CD4-positive, CD25-positive, alpha-beta regulatory T cell (primary cell): ENCODE data around the gene KIAA0319L. TPM values are rescaled to one million over a fixed set of nuclear protein-coding genes. Genes with fewer than 3 reads are reported as not detected.
A peak's percentile ranks its signal among the peaks of the same experiment; 100 is the strongest.

Experiments
- ATAC-seq, 2 donors: fragments of 150-1000 bp; cut with Tn5 transposase; one replicate each; pipeline ENCODE4 v1.10.0; 2021; ENCODE audit warnings: low read depth in 2 of 2, moderate number of reproducible peaks in 2 of 2, moderate library complexity in 1 of 2
- DNase-seq, 3 donors: peaks; one replicate each; pipeline versions ENCODE4 v3.0.0 to v3.0.0-alpha.2; 2012 to 2022; ENCODE audit warnings: mixed read lengths in 1 of 3
- H3K27ac ChIP-seq: one replicate; pipeline ENCODE4 v1.7.0; 2013; ENCODE audit warnings: mild to moderate bottlenecking, low read length; ENCODE audit not compliant: insufficient read depth, poor library complexity, severe bottlenecking
- H3K27me3 ChIP-seq: one replicate; pipeline ENCODE4 v1.7.0; 2013; ENCODE audit warnings: low read length; ENCODE audit not compliant: control insufficient read depth, insufficient read depth
- H3K36me3 ChIP-seq: one replicate; pipeline ENCODE4 v1.7.0; 2013; ENCODE audit warnings: mild to moderate bottlenecking, low read length, moderate library complexity; ENCODE audit not compliant: control insufficient read depth, insufficient read depth
- H3K4me1 ChIP-seq: 2 replicates; pipeline ENCODE4 v1.7.0; 2013; ENCODE audit warnings: mild to moderate bottlenecking, low read length; ENCODE audit not compliant: insufficient read depth, control insufficient read depth, poor library complexity, severe bottlenecking
- H3K4me3 ChIP-seq: one replicate; pipeline ENCODE4 v1.7.0; 2013; ENCODE audit warnings: low read depth, mild to moderate bottlenecking, low read length, moderate library complexity
- H3K9me3 ChIP-seq, 2 experiments: 1 replicate in 1 of 2; 2 replicates in 1 of 2; pipeline ENCODE4 v1.7.0; 2013; ENCODE audit warnings: low read length in 2 of 2, mild to moderate bottlenecking in 1 of 2, moderate library complexity in 1 of 2; ENCODE audit not compliant: control insufficient read depth in 2 of 2
- H3K27ac Mint-ChIP-seq, 3 donors: one replicate each; pipeline ENCODE4 v1.8.0; 2020 to 2022; ENCODE audit warnings: mild to moderate bottlenecking in 3 of 3, mixed read lengths in 3 of 3, moderate library complexity in 2 of 3
- H3K27me3 Mint-ChIP-seq: one replicate; pipeline ENCODE4 v1.8.0; 2022; ENCODE audit warnings: mild to moderate bottlenecking, mixed read lengths
- H3K36me3 Mint-ChIP-seq: one replicate; pipeline ENCODE4 v1.8.0; 2020; ENCODE audit warnings: mixed read lengths
- H3K4me1 Mint-ChIP-seq, 4 donors: one replicate each; pipeline ENCODE4 v1.8.0; 2020 to 2022; ENCODE audit warnings: mixed read lengths in 4 of 4, mild to moderate bottlenecking in 1 of 4
- H3K4me3 Mint-ChIP-seq, 4 donors: one replicate each; pipeline ENCODE4 v1.8.0; 2020 to 2022; ENCODE audit warnings: mild to moderate bottlenecking in 4 of 4, mixed read lengths in 4 of 4, moderate library complexity in 3 of 4
- H3K9me3 Mint-ChIP-seq, 7 donors: one replicate each; pipeline ENCODE4 v1.8.0; 2020 to 2022; ENCODE audit warnings: mixed read lengths in 7 of 7, mild to moderate bottlenecking in 3 of 7, moderate library complexity in 2 of 7
- polyA plus RNA-seq, 4 donors: library from polyadenylated mRNA; unstranded; fragments of 300-500 nt; fragmentation: Illumina TruSeq; gene quantifications; one replicate each; pipeline ENCODE4 v1.2.3, GENCODE V29; 2021
- total RNA-seq: library from RNA; stranded (reverse); gene quantifications from one replicate; pipeline ENCODE4 v1.2.3, GENCODE V29; 2022

The KIAA0319L gene
- total and polyA plus RNA-seq, 5 donors from 2014 or later, result 16.2 to 72.4 (median 17.6) TPM

GRCh38 chr1:35598895-35599294 lies 41.7 kb upstream of the KIAA0319L start:
- no peak for DNase-seq
- Histone ChIP-seq H3K36me3 (peaks cover 42% of the 10 kb centered on the region), H3K4me1 (no peaks in the 10 kb centered on the region), H3K4me3 (no peak overlapping the region), H3K27me3 (no peaks in the 10 kb centered on the region), H3K9me3 (no peaks in the 10 kb centered on the region), H3K27ac (no peak overlapping the region)
- no peaks in the 10 kb centered on the region for H3K27me3 Mint-ChIP-seq
- H3K27ac Mint-ChIP-seq, result peak overlapping the region in 1 of 3 donors; percentile 69
- peaks cover 14% of the 10 kb centered on the region for H3K36me3 Mint-ChIP-seq
- H3K4me3 Mint-ChIP-seq, result no peak overlapping the region
- H3K4me1 Mint-ChIP-seq, result peaks cover 0 to 7% (median 1%) of the 10 kb centered on the region in 4 donors
- no peak for ATAC-seq
- no peaks in the 10 kb centered on the region for H3K9me3 Mint-ChIP-seq

GRCh38 chr1:35597870-35598269 lies 40.7 kb upstream of the KIAA0319L start:
- Histone ChIP-seq H3K27ac (no peak overlapping the region), H3K36me3 (peaks cover 32% of the 10 kb centered on the region), H3K27me3 (no peaks in the 10 kb centered on the region), H3K4me1 (no peaks in the 10 kb centered on the region), H3K9me3 (no peaks in the 10 kb centered on the region), H3K4me3 (no peak overlapping the region)
- Mint-ChIP-seq H3K36me3 (peaks cover 8% of the 10 kb centered on the region), H3K4me1 (peaks cover 0 to 11% (median 2%) of the 10 kb centered on the region in 4 donors), H3K27me3 (no peaks in the 10 kb centered on the region), H3K4me3 (no peak overlapping the region), H3K27ac (no peak overlapping the region), H3K9me3 (no peaks in the 10 kb centered on the region)
- DNase-seq (no peak), ATAC-seq (no peak)

DNA sequence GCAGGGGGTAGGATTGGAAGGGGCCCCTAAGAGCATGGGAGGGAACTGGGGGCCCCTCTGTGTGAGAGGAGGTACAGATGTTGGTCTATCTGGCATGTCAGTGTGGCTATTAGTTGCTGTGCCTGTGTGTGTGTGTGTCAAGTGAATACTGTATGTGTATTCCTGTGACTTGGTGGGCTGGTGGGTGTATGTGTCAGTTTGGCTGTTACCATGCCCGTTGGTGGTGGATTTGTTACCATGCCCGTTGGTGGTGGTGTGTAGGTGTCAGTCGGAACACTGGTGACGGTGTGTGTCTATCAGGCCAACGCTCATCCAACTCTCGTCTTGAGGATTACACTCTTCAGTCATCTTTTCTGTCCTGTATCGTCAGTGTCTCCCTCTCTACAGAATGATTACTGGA lies 38.5 kb upstream of the KIAA0319L start:
- Histone ChIP-seq H3K4me1 (no peaks in the 10 kb centered on the region), H3K9me3 (no peaks in the 10 kb centered on the region), H3K27ac (no peak overlapping the region), H3K27me3 (no peaks in the 10 kb centered on the region), H3K36me3 (peaks cover 23% of the 10 kb centered on the region), H3K4me3 (no peak overlapping the region)
- DNase-seq (no peak), ATAC-seq (no peak)
- Mint-ChIP-seq H3K4me3 (no peak overlapping the region), H3K27ac (no peak overlapping the region), H3K9me3 (no peaks in the 10 kb centered on the region), H3K27me3 (no peaks in the 10 kb centered on the region), H3K4me1 (peaks cover 0 to 11% (median 5%) of the 10 kb centered on the region in 4 donors), H3K36me3 (peaks cover 16% of the 10 kb centered on the region)

- Mint-ChIP-seq H3K4me1 (peaks cover 0 to 12% (median 4%) of the 10 kb centered on the region in 4 donors), H3K9me3 (no peaks in the 10 kb centered on the region), H3K27ac (peak overlapping the region in 1 of 3 donors; percentile 22), H3K4me3 (no peak overlapping the region), H3K27me3 (no peaks in the 10 kb centered on the region), H3K36me3 (peaks cover 17% of the 10 kb centered on the region)
- no peak overlapping the region for H3K4me3 ChIP-seq
- no peak for ATAC-seq
- no peaks in the 10 kb centered on the region for H3K9me3 ChIP-seq
- H3K4me1 ChIP-seq, result no peaks in the 10 kb centered on the region
- peaks cover 13% of the 10 kb centered on the region for H3K36me3 ChIP-seq
- no peak overlapping the region for H3K27ac ChIP-seq
- H3K27me3 ChIP-seq, result no peaks in the 10 kb centered on the region
- DNase-seq, result no peak
Measured at GRCh38 chr1:35594005-35594760, 37.0 kb upstream of the KIAA0319L start.

- ATAC-seq (peak in 1 of 2 donors; percentile 21), DNase-seq (peak in 1 of 3 donors; percentile 42)
- H3K27ac Mint-ChIP-seq, result peak overlapping the region in 2 of 3 donors; percentile 48 to 74
- no peaks in the 10 kb centered on the region for H3K27me3 Mint-ChIP-seq
- Histone ChIP-seq H3K27ac (no peak overlapping the region), H3K9me3 (no peaks in the 10 kb centered on the region), H3K4me1 (no peaks in the 10 kb centered on the region), H3K4me3 (no peak overlapping the region), H3K36me3 (peaks cover 8% of the 10 kb centered on the region), H3K27me3 (no peaks in the 10 kb centered on the region)
- H3K36me3 Mint-ChIP-seq, result peaks cover 18% of the 10 kb centered on the region
- H3K4me3 Mint-ChIP-seq, result no peak overlapping the region
- H3K9me3 Mint-ChIP-seq, result no peaks in the 10 kb centered on the region
- peaks cover 0 to 12% (median 3%) of the 10 kb centered on the region in 4 donors for H3K4me1 Mint-ChIP-seq
Measured at GRCh38 chr1:35592991-35593769, 36.0 kb upstream of the KIAA0319L start.

DNA sequence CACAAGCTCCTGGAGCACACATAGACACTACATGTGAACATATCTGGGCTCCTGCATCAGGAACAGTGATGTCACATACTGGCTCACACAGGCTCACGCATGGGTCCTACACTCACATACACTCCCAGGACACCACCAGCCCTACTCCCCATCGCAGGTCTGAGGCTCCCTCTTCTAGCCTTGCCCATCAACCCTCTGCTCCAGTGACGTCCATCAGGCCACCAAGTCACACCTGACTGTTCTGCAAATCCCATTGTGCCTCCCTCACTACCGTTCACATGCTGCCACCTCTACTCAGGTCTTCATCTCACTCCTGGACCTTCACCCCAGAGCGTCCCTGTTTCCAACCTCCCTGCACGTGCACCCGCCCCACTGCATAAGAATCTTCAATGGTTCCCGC lies 34.0 kb upstream of the KIAA0319L start:
- H3K27me3 Mint-ChIP-seq, result no peaks in the 10 kb centered on the region
- H3K9me3 Mint-ChIP-seq, result no peaks in the 10 kb centered on the region
- Histone ChIP-seq H3K36me3 (peaks cover 5% of the 10 kb centered on the region), H3K9me3 (no peaks in the 10 kb centered on the region), H3K27ac (no peak overlapping the region), H3K4me1 (no peaks in the 10 kb centered on the region), H3K4me3 (no peak overlapping the region), H3K27me3 (no peaks in the 10 kb centered on the region)
- H3K27ac Mint-ChIP-seq, result peak overlapping the region in 1 of 3 donors; percentile 31
- H3K4me1 Mint-ChIP-seq, result peaks cover 0 to 12% (median 3%) of the 10 kb centered on the region in 4 donors
- peaks cover 18% of the 10 kb centered on the region for H3K36me3 Mint-ChIP-seq
- no peak for ATAC-seq
- no peak overlapping the region for H3K4me3 Mint-ChIP-seq
- no peak for DNase-seq

DNA sequence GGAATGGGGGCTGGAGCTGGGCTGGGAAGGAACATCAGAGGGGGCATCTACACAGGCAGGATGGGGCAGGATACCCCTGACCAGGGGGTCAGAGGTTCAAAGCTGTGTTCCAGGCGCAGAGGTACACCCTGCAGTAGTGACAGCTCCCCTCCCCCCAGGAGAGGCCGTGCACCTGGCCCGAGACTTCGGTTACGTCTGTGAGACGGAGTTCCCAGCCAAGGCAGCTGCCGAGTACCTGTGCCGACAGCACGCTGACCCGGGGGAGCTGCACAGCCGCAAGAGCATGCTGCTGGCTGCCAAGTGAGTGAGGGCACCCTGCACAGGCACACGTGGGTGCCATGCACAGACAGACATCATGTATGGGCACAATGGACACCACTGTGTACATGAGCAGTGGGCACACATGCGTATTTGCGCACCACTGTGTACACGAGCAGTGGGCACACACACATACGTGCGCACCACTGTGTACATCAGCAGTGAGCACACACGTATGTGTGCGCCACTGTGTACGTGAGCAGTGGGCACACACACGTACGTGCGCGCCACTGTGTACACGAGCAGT lies 33.4 kb upstream of the KIAA0319L start:
- H3K27ac ChIP-seq, result no peak overlapping the region
- no peak for ATAC-seq
- H3K4me1 Mint-ChIP-seq, result peaks cover 0 to 12% (median 3%) of the 10 kb centered on the region in 4 donors
- H3K36me3 ChIP-seq, result peaks cover 5% of the 10 kb centered on the region
- no peaks in the 10 kb centered on the region for H3K4me1 ChIP-seq
- no peaks in the 10 kb centered on the region for H3K9me3 Mint-ChIP-seq
- no peak overlapping the region for H3K4me3 Mint-ChIP-seq
- H3K9me3 ChIP-seq, result no peaks in the 10 kb centered on the region
- H3K27me3 Mint-ChIP-seq, result no peaks in the 10 kb centered on the region
- DNase-seq, result no peak
- peaks cover 18% of the 10 kb centered on the region for H3K36me3 Mint-ChIP-seq
- no peak overlapping the region for H3K4me3 ChIP-seq
- no peak overlapping the region for H3K27ac Mint-ChIP-seq
- no peaks in the 10 kb centered on the region for H3K27me3 ChIP-seq
